Measurements from ENCODE around the gene UQCC5.

- TF ChIP-seq CTCF (IDR thresholded peaks at IDR 0.05) (no peak), POLR2A (IDR thresholded peaks at IDR 0.05) (no peak)
Observed at GRCh38 chr3:52487788-52488691, 48.4 kb upstream of the UQCC5 start.

Data from Peyer's patch (tissue), 4 donors.